HG03139 (cell line): ENCODE data around the gene ITM2C.

Experiments used
- ATAC-seq: cut with Tn5 transposase; IDR thresholded peaks from one replicate; pipeline ENCODE4 v1.9.1; 2021; ENCODE audit not compliant: unreplicated experiment

ITM2C gene

GRCh38 chr2:230906471-230907230, 41.9 kb downstream of the ITM2C start:
- no peak for ATAC-seq

GRCh38 chr2:230907361-230908091, 42.8 kb downstream of the ITM2C start:
- no peak for ATAC-seq

DNA sequence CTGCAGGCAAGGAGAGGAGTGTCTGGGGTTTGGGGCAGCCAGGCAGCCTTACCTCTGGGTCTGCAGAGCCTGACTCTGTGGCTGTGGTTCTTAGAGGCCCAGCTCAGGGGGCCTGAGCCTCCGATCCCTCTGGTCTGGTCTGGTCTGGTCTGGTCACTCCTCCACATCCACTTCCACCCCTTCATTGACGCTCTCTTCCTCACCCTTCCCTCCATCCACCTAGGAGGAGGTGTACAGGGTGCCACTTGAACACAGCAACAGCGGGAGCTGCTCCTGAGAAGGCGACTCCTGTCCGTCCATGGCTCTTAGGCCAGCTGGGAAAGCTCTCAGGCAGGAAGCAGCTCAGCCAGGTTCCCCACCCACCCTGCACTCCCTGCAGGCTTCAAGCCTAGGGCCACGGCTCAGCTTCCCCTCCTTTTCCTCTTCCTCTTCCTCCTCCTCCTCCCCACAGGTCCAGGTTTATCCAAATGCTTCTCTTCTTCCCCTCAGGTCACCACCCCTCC, 43.4 kb downstream of the ITM2C start:
- no peak for ATAC-seq

GRCh38 chr2:230908595-230909191, 44.0 kb downstream of the ITM2C start:
- ATAC-seq: no peak

DNA sequence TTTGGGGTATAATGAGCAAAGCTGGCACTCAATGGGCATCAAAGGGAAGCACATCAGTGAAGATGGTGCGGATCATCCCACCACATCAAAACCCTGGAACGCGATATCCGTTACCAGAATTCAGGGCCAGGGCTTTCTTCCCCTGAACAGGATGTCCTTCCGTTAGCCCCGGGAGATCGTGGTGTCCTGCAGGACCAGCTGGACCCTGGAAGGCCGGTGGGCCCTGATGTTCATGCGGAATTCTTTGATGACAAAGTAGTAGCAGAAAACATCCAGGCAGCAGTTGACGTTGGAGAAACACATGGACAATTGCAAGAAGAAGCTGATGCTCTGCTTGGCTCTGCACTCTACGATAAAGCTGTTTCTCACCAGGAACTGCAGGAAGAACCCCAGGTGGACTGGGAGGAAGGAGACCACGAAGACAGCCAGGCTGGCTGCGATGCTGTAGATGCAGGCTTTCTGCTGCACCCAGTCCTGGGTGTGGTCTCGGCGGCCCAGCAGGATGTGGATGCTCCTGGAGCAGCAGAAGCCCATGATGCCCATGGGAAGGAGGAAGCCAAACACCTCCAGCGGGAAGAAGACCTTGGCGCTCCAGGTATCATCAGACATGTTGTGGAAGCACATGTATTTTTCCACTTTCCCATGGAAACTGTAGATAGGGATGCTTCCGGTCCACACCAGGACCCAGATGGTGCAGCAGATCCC, 45.3 kb downstream of the ITM2C start:
- no peak for ATAC-seq

- ATAC-seq: no peak
Observed at GRCh38 chr2:230910546-230911177, 45.9 kb downstream of the ITM2C start.

GRCh38 chr2:230912046-230912445, 47.3 kb downstream of the ITM2C start:
- ATAC-seq: no peak

- ATAC-seq: no peak
Observed at GRCh38 chr2:230912724-230913123, 48.0 kb downstream of the ITM2C start.

- no peak for ATAC-seq
Observed at GRCh38 chr2:230913406-230914143, 48.8 kb downstream of the ITM2C start.

- no peak for ATAC-seq
Observed at GRCh38 chr2:230914886-230915285, 50.1 kb downstream of the ITM2C start.

DNA sequence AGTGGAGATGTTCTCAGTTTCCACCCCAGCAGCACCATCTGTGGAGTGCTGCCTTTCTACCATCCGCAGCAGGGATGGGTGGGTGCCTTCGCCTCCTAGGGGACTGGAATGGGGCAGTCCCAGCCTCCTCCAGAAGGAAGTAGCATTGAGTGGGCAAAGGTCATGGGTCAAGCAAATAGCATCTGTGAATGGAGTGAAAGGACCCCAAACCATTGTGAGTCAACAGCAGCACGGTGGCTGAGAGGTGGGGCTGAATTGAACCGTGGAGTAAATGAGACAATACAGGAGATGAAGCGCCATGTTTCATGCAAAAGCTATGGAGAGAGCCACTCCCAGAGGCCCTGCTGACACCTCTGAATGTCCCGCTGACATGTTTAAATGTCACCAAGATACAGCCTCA, 50.6 kb downstream of the ITM2C start:
- ATAC-seq: no peak

DNA sequence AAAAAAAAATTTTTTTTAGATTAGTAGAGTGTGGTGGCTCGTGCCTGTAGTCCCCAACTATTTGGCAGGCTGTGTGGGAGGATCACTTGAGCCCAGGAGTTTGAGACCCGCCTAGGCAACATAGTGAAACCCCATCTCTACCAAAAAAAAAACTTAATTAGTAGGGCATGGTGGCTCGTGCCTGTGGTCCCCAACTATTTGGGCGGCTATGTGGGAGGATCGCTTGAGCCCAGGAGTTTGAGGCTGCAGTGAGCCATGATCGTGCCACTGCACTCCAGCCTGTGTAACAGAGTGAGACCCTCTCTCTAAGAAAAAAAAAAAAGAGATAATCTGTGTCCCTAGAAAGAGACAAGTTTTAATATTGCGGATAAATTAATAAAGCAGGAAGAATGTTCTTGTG, 51.5 kb downstream of the ITM2C start:
- ATAC-seq: no peak

- no peak for ATAC-seq
Observed at GRCh38 chr2:230919240-230919639, 54.5 kb downstream of the ITM2C start.

DNA sequence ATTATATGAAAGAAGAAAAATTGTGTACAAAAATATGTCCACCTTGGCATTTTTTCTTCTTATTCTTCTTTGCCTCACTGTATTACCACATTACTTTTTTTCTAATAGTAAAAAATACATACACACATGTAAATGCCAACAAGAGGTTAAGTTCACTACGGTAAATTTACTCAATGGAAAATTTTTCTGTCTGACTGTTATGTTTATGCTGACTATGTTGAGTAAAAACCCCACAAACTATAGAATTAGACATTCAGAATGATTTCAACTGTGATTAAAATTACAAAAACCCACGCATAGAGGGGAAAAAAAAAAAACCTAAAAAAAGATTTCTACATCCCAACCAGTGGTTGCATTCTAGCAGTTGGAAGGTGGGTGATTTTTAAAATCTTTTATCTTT, 54.9 kb downstream of the ITM2C start:
- ATAC-seq: no peak

DNA sequence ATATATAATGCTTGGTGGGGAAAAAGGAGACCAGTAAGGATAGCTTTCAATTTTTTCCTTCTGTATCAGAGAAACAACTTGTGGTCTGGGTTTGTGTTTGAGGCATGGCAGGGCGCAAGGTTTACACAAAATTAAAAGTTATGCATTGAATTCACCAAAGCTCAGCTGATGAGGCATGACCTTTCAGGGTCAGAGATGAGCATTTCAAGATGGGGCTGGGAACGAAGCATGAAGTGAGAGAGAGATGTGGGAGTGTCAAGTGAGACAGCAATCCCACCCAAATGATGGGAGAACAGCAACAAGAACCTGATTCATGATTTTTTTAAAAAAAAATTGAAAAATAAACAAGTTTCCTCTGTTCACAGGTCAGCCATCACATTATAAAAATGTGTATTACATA, 55.4 kb downstream of the ITM2C start:
- no peak for ATAC-seq

DNA sequence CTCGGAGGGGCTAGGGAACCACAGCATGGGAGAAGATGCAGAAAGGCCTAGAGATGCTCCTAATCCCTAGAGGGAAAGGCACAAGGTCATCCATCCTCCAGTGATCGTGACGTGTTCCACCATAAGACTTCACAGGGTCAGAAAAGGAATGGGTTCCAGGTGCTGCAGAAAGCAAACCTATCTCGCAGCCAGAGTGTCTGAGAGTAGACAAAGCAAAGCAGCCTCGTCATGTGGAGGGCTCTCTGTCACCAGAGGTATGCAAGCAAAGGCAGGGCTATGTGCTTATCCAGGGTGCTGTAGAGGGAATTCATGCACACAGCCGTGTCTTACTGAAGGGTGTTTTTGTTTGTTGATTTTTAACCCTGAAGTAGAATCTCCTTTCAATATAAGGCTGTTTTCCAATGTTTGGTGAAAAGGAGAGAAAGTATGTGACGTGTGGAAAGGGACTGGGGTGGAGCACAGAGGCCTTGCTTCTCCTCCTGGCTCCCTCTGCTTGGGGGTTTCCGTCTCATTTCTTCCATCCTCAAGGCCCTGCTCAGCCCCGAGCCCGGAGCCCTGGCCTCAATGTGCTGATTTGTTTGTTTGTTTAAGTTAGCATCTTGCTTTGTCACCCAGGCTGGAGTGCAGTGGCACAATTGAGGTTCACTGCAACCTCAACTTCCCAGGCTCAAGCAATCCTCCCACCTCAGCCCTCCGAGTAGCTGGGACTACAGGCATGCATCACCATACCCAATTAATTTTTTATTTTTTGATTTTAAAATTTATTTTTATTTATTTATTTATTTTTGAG, 57.3 kb downstream of the ITM2C start:
- no peak for ATAC-seq

GRCh38 chr2:230922951-230923717, 58.4 kb downstream of the ITM2C start:
- no peak for ATAC-seq

GRCh38 chr2:230924092-230924469, 59.3 kb downstream of the ITM2C start:
- ATAC-seq: no peak
